ENCODE results near the gene OMA1.

OMA1 gene

GRCh38 chr1:58580186-58580585 is 33.7 kb upstream of the OMA1 start:
- H3K27ac Mint-ChIP-seq, result no peak overlapping the region
- H3K9me3 Mint-ChIP-seq, result peaks cover 1% of the 10 kb centered on the region
- peaks cover 20% of the 10 kb centered on the region for H3K4me1 Mint-ChIP-seq
- DNase-seq (ENCODE audit: low spot score in 2 of 2) (no peak), ATAC-seq (ENCODE audit: low read depth) (no peak)
- peaks cover 3% of the 10 kb centered on the region for H3K36me3 Mint-ChIP-seq
- H3K4me3 Mint-ChIP-seq, result no peak overlapping the region
- H3K27me3 Mint-ChIP-seq, result peaks cover 22% of the 10 kb centered on the region

GRCh38 chr1:58577654-58578030 is 31.1 kb upstream of the OMA1 start:
- Mint-ChIP-seq H3K27ac (no peak overlapping the region), H3K27me3 (peaks cover 21% of the 10 kb centered on the region), H3K9me3 (peaks cover 1% of the 10 kb centered on the region), H3K4me3 (peak overlapping the region; percentile 8), H3K36me3 (peaks cover 3% of the 10 kb centered on the region), H3K4me1 (peaks cover 11% of the 10 kb centered on the region)
- ATAC-seq (ENCODE audit: low read depth) (no peak), DNase-seq (ENCODE audit: low spot score in 2 of 2) (no peak)

- H3K4me1 Mint-ChIP-seq, result peaks cover 11% of the 10 kb centered on the region
- peaks cover 21% of the 10 kb centered on the region for H3K27me3 Mint-ChIP-seq
- peak within 1 kb of the TSS; percentile 81 for H3K4me3 Mint-ChIP-seq
- H3K27ac Mint-ChIP-seq, result no peak within 1 kb of the TSS
- DNase-seq (ENCODE audit: low spot score in 2 of 2), result peak in 1 of 2 donors; percentile 12
- H3K9me3 Mint-ChIP-seq, result peaks cover 1% of the 10 kb centered on the region
- ATAC-seq (ENCODE audit: low read depth), result no peak
- H3K36me3 Mint-ChIP-seq, result peaks cover 3% of the 10 kb centered on the region
These were observed 30.5 kb upstream of the OMA1 start, which contains the start of gene TACSTD2 for GRCh38 chr1:58576727-58577653. Gene TACSTD2, minus strand, starts transcription at chr1:58577252. Its CDS starts 96 bp downstream, at chr1:58577156.

GRCh38 chr1:58576325-58576726 is 29.8 kb upstream of the OMA1 start:
- Mint-ChIP-seq H3K4me1 (peaks cover 11% of the 10 kb centered on the region), H3K27ac (no peak overlapping the region)

GRCh38 chr1:58575551-58576324 is 29.2 kb upstream of the OMA1 start:
- Mint-ChIP-seq H3K9me3 (peaks cover 1% of the 10 kb centered on the region), H3K27me3 (peaks cover 21% of the 10 kb centered on the region), H3K4me3 (peak overlapping the region; percentile 81), H3K36me3 (peaks cover 3% of the 10 kb centered on the region), H3K27ac (no peak overlapping the region), H3K4me1 (peaks cover 11% of the 10 kb centered on the region)
- ATAC-seq (ENCODE audit: low read depth), result no peak
- DNase-seq (ENCODE audit: low spot score in 2 of 2), result no peak

More at GRCh38 chr1:58576325-58576726, 29.8 kb upstream of the OMA1 start:
- H3K27me3 Mint-ChIP-seq, result peaks cover 21% of the 10 kb centered on the region
- ATAC-seq (ENCODE audit: low read depth) (no peak), DNase-seq (ENCODE audit: low spot score in 2 of 2) (no peak)
- H3K4me3 Mint-ChIP-seq, result peak overlapping the region; percentile 81
- H3K36me3 Mint-ChIP-seq, result peaks cover 3% of the 10 kb centered on the region
- peaks cover 1% of the 10 kb centered on the region for H3K9me3 Mint-ChIP-seq

- ATAC-seq (ENCODE audit: low read depth), result no peak
- Mint-ChIP-seq H3K4me3 (no peak overlapping the region), H3K9me3 (peaks cover 1% of the 10 kb centered on the region), H3K4me1 (peaks cover 11% of the 10 kb centered on the region), H3K27me3 (peaks cover 24% of the 10 kb centered on the region), H3K27ac (no peak overlapping the region), H3K36me3 (peaks cover 3% of the 10 kb centered on the region)
- DNase-seq (ENCODE audit: low spot score in 2 of 2), result no peak
These were observed 28.3 kb upstream of the OMA1 start for GRCh38 chr1:58574816-58575215.

DNA sequence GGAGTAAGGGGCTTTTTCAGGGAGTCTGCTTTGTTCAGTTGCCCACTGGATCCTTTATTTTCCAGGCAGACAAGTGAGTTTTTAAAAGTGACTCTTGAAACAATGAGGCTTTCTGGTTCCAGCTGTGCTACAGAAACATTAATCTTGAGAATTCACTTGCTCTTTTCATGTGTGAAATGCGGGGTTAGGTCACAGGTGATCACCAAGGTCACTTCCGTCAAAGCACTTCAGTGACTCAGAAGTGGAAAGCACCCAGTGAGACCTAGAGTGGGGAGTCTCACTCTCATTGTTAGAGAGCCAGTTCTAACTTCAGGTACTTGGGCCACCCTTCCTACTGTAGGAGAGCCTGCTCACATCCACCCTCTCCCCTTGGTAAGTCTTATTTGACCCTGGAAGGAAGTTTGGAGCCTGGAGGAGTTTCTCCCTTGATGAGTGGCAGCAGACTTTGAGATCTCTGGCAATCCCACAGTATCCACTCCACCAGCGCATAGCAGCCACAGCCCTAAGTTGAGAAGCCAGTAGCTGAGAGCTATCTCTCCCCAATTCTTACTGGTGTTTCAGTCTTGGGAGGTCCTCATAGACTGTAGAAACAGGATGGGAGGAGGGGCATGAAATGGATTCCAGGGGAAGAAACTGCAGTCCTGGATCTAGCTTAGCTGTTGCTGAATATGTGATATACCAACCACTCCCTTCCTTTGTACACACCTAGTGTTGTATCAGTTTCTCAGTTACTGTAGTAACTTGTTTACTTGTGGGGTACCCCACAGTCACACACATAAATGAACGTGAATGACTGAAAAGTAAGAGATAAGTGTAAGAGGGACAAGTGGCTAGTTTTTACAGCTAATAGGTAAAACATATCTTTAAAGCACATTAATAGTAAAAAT is 27.4 kb upstream of the OMA1 start:
- peaks cover 11% of the 10 kb centered on the region for H3K4me1 Mint-ChIP-seq
- ATAC-seq (ENCODE audit: low read depth) (peak; percentile 96), DNase-seq (ENCODE audit: low spot score in 2 of 2) (peak in 1 of 2 donors; percentile 21)
- peaks cover 22% of the 10 kb centered on the region for H3K27me3 Mint-ChIP-seq
- no peak overlapping the region for H3K4me3 Mint-ChIP-seq
- H3K36me3 Mint-ChIP-seq, result peaks cover 3% of the 10 kb centered on the region
- peaks cover 1% of the 10 kb centered on the region for H3K9me3 Mint-ChIP-seq
- peak overlapping the region; percentile 21 for H3K27ac Mint-ChIP-seq

GRCh38 chr1:58573138-58573537 is 26.6 kb upstream of the OMA1 start:
- H3K36me3 Mint-ChIP-seq, result peaks cover 3% of the 10 kb centered on the region
- H3K9me3 Mint-ChIP-seq, result peaks cover 1% of the 10 kb centered on the region
- no peak for DNase-seq (ENCODE audit: low spot score in 2 of 2)
- H3K27me3 Mint-ChIP-seq, result peaks cover 23% of the 10 kb centered on the region
- ATAC-seq (ENCODE audit: low read depth), result no peak
- no peak overlapping the region for H3K4me3 Mint-ChIP-seq
- H3K27ac Mint-ChIP-seq, result no peak overlapping the region
- H3K4me1 Mint-ChIP-seq, result peaks cover 11% of the 10 kb centered on the region

GRCh38 chr1:58572690-58573089 is 26.2 kb upstream of the OMA1 start:
- Mint-ChIP-seq H3K9me3 (peaks cover 1% of the 10 kb centered on the region), H3K36me3 (peaks cover 3% of the 10 kb centered on the region), H3K4me1 (peaks cover 11% of the 10 kb centered on the region), H3K27me3 (peaks cover 23% of the 10 kb centered on the region), H3K27ac (no peak overlapping the region), H3K4me3 (no peak overlapping the region)
- DNase-seq (ENCODE audit: low spot score in 2 of 2), result no peak
- no peak for ATAC-seq (ENCODE audit: low read depth)

DNA sequence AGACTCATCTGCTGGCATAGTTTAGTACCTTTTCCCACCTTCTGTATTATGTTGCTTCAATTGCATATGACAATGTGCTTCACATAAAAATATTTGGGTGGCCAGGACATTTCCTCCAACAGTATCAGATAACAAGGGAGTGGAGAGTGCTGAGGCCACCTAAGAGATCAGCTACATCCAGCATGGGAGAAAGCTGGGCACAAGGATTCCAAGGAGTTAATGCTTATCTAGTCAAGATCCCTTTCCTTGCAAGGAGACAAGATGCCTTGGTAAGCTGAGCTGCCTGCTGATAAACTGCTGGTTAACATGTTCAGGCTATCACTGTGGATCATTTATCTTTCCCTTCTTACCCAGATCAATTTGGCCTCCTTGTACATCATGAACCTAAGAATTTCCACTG is 25.1 kb upstream of the OMA1 start:
- peaks cover 3% of the 10 kb centered on the region for H3K36me3 Mint-ChIP-seq
- H3K4me1 Mint-ChIP-seq, result peaks cover 8% of the 10 kb centered on the region
- H3K27me3 Mint-ChIP-seq, result peaks cover 20% of the 10 kb centered on the region
- ATAC-seq (ENCODE audit: low read depth) (no peak), DNase-seq (ENCODE audit: low spot score in 2 of 2) (no peak)
- H3K4me3 Mint-ChIP-seq, result no peak overlapping the region
- no peak overlapping the region for H3K27ac Mint-ChIP-seq
- H3K9me3 Mint-ChIP-seq, result no peaks in the 10 kb centered on the region

- H3K27me3 Mint-ChIP-seq, result peaks cover 14% of the 10 kb centered on the region
- DNase-seq (ENCODE audit: low spot score in 2 of 2) (no peak), ATAC-seq (ENCODE audit: low read depth) (no peak)
- H3K9me3 Mint-ChIP-seq, result no peaks in the 10 kb centered on the region
- H3K4me3 Mint-ChIP-seq, result no peak overlapping the region
- H3K4me1 Mint-ChIP-seq, result peaks cover 3% of the 10 kb centered on the region
- peaks cover 2% of the 10 kb centered on the region for H3K36me3 Mint-ChIP-seq
- no peak overlapping the region for H3K27ac Mint-ChIP-seq
These were observed 24.3 kb upstream of the OMA1 start for GRCh38 chr1:58570817-58571216.

DNA sequence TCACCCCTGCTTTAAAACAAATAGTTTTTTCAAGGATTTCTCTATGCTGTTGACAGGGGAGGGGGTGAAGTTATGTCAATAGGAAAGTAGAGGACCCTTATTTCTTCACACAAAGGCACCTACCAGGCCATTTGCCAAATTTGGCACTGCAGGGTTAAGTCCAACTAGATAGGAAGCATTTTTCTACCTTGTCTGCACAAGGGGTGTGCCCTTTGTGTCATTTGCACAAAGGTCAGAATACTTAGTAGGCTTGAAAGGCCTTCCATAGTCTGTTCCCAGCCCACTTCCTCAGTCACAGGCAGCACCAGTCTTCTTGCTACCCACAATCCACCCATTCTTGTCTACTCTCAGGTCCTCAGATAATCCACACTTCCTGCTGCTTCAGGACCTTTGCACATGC is 23.6 kb upstream of the OMA1 start:
- no peak for ATAC-seq (ENCODE audit: low read depth)
- H3K27me3 Mint-ChIP-seq, result peaks cover 12% of the 10 kb centered on the region
- no peak overlapping the region for H3K4me3 Mint-ChIP-seq
- no peaks in the 10 kb centered on the region for H3K9me3 Mint-ChIP-seq
- no peak overlapping the region for H3K27ac Mint-ChIP-seq
- DNase-seq (ENCODE audit: low spot score in 2 of 2), result no peak
- H3K36me3 Mint-ChIP-seq, result no peaks in the 10 kb centered on the region
- H3K4me1 Mint-ChIP-seq, result no peaks in the 10 kb centered on the region

GRCh38 chr1:58568911-58569310 is 22.4 kb upstream of the OMA1 start:
- no peak for ATAC-seq (ENCODE audit: low read depth)
- H3K27me3 Mint-ChIP-seq, result peaks cover 15% of the 10 kb centered on the region
- H3K9me3 Mint-ChIP-seq, result peaks cover 2% of the 10 kb centered on the region
- no peaks in the 10 kb centered on the region for H3K4me1 Mint-ChIP-seq
- H3K27ac Mint-ChIP-seq, result no peak overlapping the region
- no peak overlapping the region for H3K4me3 Mint-ChIP-seq
- no peaks in the 10 kb centered on the region for H3K36me3 Mint-ChIP-seq
- DNase-seq (ENCODE audit: low spot score in 2 of 2), result no peak
